DMS153 (cell line): Measurements from ENCODE around the gene TMPRSS4.

Experiments used
- DNase-seq: peaks from one replicate; lab custom pipeline; 2025; lab: John Stamatoyannopoulos, UW

The TMPRSS4 gene

DNA sequence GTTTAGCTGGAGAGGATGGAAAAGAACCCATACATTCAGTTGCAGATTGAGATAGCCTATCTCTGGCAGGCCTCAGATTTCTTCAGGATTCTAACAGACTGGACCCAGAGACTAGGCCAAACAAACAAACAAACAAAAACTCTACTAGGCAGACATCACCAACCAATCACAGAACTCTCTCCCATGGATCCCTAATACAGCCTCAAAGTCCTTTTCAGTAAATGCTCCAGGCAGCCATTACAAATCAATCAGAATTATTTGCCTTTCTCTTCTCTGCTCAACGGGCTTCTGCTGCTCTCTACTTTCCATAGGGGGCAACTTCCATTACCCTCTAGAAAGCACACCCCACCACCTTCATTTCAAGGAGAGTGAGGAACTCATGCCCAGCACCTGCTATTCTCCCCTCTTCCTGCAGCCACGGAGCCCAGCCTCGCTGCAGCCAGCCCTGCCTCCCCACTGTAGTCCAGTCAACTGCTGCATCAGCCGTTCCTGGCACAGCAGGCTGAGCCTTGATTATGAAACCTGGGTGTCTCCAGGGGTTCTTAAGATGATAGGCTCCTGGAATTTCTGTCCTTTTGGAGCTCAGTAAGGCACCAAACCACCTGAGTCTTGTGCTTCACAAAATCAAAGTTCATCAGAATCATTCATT lies 28.9 kb downstream of the TMPRSS4 start:
- no peak for DNase-seq

DNA sequence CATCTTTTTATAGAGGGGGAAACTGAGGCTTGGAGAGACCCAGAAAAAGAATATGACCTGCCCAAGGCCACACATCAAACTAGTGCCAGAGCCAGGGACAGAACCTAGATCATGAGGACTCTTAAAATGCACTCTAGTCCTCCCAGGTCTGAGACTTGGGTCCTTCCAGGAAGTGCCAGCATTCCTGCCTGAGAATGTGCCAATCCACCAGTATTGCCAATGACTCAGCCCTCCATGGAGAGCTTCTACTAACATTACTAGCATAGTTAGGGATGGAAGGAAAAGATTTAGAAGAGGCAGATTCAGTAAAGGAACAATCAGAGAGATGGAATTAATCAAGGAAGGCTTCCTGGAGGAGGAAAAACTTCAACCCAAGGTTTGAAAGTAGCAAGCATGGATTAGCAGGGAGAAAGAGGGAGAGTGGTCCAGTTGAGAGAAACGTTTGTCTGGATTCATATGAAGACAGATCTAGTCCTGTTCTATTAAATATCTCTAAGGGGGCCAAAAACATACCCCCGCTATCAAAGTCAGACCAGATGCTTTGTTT lies 30.0 kb downstream of the TMPRSS4 start:
- DNase-seq: no peak

DNA sequence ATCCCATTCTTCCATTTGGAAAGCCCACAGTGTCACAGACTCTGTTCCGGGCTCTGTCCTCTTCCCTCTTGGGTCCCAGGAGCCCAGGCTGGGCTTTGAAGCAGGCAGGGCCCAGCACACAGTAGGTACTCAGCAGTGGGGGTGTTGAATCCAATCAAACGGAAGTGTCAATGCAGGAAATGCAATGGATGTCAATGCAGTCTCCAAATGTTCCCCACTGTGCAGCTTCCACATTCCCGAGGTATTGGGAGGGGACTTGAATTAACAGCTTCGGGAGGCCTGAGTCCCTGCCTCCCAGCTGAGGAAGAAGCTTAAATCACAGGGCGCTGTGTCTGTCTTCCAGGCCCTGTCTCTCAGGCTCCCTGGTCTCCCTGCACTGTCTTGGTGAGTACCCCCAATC lies 31.6 kb downstream of the TMPRSS4 start:
- DNase-seq: no peak

DNA sequence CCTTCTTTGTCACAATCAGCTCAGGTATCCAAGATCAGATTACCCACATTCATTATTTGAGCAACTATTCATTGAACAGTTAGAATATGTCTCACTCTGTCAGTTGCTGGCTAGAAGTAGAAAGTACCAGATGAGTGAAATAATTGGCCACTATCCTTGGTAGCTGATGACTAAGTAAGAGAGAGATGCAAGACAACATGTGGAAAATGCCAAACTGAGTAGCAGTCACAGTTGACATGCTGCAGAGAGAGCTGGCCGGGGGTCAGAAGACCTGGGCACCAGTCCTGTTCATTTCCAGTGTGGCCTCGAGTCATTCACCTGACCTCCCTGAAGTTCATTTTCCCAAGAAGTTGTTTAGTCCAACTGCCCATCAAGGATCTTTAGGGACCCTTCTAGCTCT lies 32.4 kb downstream of the TMPRSS4 start:
- DNase-seq: no peak

DNA sequence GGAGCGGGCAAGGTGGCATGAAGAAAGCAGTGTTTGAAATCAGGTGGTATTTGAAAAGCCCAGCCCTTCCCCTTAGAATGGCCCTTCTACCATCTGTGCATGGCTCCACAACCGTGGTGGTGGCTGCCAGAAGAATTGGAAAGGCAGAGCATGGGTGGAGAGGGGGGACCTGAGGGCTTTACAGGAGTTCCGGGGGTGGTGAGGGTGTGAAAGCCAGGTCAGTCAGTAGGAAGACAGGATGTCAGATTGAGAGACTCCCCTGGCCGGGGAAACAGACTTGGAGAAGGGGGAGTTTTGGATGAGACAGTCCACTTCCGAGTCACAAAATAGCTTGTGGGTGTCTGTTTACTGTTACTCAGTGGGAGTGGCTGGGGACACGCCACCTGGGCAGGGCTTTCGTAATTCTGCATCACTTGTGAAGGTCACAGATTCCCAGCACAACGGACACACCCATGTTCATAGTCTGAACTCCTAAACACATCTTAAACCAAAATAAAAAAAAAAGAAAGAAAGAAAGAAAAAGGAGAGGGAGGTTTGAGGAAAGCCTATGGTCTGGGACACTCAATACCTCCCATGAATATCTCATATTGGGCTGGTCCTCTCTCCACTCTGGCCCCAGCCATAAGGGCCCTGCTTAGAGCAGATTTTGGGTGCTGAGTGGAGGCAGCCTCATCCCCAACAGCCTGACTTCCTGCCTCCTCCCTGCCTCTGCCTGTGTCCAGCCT lies 34.3 kb downstream of the TMPRSS4 start:
- no peak for DNase-seq

DNA sequence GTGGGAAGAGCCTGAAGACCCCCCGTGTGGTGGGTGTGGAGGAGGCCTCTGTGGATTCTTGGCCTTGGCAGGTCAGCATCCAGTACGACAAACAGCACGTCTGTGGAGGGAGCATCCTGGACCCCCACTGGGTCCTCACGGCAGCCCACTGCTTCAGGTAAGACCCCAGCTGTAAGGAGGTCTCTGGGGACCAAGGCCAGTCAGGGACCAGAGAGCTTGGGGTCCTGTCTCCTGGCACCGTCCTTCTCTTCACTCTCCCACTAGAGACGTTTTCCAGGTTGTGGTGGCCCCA lies 34.8 kb downstream of the TMPRSS4 start:
- DNase-seq: no peak

DNA sequence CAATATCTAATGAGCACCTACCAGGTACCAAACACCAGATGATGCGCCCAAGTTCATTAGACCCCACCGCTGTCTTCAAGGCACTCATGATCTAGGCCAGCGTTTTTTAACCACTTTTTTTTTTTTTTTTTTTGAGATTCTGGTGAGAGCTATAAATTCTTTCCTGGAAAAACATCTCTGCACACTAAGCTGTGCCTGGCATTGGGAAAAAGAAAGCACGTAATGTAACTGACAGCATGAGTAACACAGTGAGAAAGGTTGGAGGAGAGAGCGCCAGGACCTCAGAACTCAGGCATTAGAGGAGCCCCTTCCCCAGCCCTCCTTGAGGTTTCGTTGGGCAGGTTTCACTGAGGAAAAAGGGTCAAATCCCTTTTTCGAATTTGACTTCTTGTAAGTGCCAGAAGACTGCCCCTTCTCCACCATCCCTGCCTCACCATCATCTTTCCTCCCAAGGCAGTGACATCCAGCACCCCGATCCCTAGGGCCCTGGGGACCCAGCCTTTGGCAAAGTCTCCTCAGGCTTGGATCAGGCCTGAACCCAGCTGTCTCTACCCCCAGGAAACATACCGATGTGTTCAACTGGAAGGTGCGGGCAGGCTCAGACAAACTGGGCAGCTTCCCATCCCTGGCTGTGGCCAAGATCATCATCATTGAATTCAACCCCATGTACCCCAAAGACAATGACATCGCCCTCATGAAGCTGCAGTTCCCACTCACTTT lies 36.0 kb downstream of the TMPRSS4 start:
- DNase-seq: no peak

DNA sequence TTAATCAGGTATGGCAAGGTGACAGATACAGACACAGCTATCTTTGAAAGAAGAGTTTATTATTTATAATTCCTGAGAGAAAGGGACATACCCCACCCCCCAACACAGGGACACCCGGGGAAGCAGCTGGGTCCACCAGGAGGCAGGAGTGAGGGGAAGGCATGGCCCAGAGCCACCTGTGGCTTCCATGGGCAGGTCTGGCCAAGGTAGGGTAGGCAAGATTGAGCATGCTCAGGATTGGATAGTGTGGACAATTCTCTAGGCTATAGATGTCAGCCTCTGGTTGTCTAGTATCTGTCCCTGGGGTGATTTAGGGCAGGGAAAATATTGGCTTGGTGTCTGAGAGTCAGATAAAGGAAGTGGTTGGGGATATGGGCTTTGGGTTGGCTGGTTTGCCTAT lies 37.4 kb downstream of the TMPRSS4 start:
- no peak for DNase-seq

DNA sequence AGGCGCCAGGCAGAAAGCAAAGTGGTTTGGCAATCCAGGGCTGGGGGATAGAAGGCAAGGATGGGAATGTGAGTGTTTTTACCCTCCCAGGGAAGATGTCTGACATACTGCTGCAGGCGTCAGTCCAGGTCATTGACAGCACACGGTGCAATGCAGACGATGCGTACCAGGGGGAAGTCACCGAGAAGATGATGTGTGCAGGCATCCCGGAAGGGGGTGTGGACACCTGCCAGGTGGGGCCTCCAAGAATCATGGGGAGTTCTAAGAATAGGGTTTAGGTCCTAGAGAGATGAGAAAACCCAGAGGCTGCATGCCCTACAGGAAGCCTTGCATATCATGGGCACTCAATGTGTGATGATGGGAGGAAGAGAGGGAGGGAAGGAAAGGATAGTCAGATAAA lies 38.2 kb downstream of the TMPRSS4 start:
- no peak for DNase-seq

DNA sequence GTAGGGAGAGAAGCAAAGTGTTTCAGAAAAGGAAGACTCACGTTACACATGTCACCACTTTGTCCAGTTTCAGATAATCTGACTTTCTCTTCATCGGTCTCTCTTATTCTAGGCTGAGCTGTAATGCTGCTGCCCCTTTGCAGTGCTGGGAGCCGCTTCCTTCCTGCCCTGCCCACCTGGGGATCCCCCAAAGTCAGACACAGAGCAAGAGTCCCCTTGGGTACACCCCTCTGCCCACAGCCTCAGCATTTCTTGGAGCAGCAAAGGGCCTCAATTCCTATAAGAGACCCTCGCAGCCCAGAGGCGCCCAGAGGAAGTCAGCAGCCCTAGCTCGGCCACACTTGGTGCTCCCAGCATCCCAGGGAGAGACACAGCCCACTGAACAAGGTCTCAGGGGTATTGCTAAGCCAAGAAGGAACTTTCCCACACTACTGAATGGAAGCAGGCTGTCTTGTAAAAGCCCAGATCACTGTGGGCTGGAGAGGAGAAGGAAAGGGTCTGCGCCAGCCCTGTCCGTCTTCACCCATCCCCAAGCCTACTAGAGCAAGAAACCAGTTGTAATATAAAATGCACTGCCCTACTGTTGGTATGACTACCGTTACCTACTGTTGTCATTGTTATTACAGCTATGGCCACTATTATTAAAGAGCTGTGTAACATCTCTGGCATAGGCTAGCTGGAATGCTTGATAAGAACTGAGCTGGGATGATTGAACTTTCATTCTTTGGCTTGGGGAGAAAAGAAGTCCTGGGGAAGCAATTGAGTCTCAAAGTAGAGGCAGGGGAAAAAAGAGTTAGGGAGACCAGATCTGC lies 41.1 kb downstream of the TMPRSS4 start:
- no peak for DNase-seq

DNA sequence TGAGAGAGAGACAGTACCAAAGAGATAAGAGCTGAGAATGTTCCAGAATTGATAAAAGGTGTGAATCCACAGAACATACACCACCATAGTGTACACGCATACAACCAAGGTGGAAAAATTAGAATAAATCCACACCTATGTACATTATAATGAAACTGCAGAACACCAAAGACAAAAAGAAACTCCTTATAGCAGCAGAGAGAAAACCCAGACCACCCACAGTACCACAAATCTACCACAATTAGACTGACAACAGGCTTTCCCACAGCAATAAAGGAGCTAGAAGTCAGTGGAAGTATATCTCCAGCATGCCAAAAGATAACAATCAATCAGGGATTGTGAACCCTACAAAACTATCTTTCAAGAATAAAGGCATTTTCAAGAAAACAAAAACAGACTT lies 43.9 kb downstream of the TMPRSS4 start:
- DNase-seq: no peak

DNA sequence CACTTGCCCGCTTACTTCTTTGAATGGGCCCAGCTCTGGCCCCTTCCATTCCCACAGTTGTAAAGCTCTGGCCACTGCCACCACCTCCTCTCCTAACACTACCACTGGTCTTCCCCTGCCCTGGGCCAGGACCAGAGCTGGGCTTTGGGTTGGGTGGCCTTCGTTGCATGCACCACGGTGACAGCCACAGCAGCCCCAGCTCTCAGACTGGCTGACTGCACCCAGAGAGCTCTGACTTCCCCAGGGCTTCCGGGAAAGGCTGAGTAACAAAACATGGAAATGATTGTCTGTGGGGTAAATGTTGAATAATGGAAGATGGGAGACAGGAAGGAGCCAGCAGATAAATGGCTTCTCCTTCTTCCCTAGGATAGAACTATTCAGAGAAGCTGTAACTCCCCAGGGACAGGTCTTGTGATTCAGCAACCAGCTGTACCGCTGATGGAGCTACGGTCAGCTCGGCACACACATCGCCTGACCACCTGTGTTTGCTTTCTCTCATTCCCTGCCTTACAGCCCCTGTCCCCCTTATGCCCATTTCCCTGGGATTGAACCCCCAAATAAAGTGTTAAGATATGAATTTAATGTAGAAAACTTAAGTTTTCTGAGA lies 48.2 kb downstream of the TMPRSS4 start:
- DNase-seq: peak; percentile 60

DNA sequence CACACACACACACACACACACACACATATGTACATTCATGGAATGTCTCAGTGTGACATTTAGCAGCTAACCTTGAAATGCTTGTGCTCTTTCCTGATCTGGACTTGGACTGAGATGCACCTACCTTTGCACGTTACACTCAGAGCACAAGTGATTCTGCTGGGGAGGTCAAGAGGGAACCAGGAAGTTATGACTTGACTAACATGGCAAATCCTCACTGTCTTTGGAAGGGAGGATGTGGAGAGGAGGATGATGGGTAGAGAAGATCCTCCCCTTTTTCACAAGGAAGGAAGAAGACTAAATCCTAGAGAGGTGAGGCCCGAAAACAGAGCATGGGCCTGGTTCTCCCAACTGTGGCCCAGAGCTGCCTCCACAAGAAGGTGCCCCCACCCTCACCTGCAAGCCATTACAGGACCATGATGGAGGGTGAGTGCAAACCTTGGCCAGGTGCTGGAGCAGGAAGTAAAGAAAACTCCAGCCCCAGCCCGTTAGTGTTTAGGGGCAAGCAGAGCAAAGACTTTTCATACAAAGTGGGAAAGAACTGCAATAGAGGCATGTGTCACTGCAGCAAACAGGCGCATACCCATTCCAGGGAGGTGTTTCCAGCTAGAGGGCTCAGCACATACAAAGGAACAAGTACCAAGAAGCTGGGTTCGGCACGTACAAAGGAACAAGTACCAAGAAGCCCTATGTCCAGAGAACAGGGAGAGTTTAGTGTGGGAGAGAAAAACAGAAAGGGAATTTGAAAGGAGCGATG lies 49.4 kb downstream of the TMPRSS4 start:
- peak; percentile 79 for DNase-seq

DNA sequence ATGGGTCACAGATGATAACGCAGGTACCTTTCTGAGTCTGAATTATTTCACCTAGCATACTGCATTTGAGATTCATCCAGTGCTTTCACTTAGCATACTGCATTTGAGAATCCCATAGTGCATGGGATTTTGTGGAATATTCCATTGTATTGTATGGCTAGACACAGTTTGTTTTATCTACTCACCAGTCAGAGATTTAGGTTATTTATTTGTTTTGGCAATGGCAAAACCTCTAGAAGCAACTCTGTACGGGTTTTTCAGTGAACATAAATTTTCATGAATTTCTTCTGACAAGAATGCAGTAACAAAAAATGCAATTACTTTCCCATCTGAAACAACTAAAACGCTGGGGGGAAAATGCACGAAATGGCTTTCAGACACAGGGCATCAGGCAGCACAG lies 51.4 kb downstream of the TMPRSS4 start:
- no peak for DNase-seq

DNA sequence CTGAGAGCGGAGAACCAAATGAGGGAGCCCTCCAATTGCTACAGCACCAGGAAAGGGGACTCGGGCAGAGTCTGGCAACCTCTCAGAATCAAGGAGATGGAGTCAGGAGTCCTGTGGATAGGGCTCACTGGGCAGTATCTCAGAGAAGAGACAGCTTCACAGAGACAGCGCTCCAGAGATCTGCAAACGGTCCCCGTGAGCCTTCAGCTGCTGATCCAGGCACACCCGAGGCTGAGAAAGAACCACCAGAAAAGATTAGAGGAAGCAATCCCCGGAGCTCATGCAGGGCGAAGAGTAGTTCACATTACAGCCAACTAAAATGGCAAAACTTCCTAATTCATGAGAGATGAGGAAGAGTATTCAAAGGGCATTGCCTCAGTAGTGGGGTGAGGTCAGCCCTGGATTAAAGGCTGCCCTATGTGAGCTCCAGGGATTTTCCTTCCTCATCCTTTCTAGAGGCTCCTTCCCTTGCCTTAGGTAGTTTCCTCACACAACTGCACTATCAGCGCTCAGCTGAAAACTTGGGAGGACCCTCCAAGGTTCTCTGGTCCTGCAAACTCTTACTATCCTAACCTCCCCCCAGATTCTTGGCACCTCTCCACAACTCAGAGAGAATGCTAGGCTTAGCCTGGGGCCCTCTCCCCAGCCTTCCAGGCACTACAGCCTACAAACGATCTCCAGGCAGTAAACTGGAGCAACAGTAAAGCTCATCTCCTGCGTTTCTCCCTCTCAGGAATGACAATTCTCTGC lies 52.0 kb downstream of the TMPRSS4 start:
- no peak for DNase-seq

DNA sequence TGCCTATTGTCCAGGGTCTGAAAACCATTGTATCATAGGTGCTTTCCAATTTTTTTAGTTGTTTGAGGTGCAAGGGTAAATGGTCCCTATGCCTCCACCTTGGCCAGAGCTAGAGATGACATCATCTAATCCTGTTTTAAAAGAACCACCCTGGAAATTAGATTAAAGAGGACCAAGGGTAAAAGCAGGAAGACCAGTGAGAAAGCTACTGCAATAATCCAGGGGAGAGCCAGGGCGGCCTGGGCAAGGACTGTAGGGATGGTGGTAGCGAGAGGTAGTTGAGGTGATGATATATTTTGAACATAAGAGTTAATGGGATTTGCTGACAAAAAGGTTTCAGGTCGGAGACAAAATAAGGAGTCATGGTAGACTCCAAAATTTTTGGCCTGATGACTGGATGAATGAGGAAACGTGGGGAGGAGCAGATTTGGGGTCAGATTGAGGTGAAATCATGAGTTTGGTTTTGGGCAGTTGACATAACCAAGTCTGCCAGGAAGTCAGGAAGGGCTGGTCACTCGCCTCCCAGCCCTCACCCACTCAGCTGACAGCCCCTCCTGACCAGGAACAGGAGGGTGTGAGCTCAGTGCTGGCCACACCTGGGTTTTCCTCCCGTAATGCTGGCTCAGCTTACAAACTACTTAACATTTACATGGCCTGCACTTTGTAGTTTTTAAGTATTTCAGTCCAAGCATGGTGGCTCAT lies 52.7 kb downstream of the TMPRSS4 start:
- no peak for DNase-seq

DNA sequence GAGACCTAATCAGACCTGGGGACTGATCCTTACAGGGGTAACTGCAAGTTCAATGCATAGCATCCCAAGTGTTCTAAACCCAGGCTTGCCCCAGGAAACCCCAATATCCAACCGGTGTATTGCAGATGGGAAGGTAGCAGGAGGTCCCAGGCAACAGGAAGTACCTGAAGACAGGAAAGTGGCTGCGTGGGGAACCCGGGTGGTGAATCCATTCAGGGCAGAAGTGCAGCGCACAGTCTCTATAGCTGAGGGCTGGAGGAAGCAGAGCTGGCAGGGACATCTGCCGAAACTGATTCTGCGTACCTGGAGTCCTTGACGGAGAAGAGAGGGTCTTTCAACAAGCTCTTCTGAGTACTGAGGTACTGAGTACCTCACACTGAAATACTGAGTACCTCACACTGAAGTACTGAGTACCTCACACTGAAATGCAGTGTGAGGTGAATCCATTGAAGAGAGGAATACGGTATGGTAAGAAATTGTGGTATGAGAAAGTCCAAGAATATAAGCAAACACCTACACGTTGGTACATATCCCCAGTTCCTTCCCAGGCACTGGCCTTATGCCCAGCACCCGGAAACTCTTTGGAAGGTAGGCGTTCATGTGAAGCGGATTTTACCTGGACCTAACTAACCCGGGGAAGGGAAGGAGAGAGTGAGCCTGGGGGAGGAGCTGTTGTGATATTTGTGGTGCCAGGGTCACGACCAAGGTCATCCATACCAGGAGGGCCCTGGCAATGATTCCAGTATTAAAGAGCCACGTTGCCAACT lies 55.7 kb downstream of the TMPRSS4 start:
- no peak for DNase-seq

DNA sequence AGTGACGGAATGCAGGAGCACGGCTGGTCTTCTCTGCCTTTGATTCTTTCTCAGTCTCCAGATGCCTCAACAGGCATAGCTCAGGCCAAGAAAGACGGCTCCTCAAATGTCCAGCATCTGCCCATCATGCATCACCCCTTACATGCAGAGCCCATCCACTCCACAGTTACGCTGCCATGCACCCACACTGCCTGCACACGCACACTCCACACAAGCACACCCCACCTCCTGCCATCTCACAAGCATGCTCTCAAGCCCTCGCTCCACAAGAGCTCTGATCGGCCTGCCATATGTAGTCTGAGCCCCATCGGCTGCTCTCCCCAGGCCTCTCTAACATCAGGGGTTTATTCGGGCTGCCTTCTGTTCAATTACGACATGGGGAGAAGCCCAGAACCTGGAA lies 56.9 kb downstream of the TMPRSS4 start:
- DNase-seq: no peak
